ENCODE measurements around the gene MMP13. TPM values are rescaled to one million over a fixed set of nuclear protein-coding genes. Genes with fewer than 3 reads are reported as not detected.
"Not testable (repeated sequence)": the region's sequence is repeated elsewhere in the genome, so short reads cannot be mapped to it uniquely, and the experiment has no call there.

MMP13 gene
- 0.17 TPM in 1 of 2 replicates, not detected in the other for total RNA-seq (2014; rRNA removed; shearing (Covaris generic))

DNA sequence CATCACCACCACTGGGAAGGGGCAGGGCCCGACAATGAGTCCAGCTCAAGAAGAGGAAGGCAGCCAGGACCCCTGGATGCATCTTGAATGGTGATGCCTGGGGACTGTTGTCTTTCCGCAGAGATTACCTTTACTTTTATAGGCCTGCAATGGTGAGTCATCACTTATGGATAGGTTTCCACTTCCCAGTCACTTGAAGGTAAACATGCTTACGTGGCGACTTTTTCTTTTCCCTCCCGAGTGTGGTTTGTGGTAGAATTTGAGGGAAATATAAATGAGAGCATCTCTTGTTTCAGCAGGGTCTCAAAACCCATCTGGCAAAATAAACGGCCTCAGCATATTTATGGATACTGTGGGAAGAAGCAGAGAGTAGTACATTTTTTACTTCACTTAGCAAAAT is at the start of gene MMP13:
Gene MMP13 (minus strand): TSS at position 109 of the 400 bp plus-strand sequence. CDS start 27 bp downstream, at position 82.
- peak; percentile 55 for DNase-seq (ENCODE audit: low read depth)

DNA sequence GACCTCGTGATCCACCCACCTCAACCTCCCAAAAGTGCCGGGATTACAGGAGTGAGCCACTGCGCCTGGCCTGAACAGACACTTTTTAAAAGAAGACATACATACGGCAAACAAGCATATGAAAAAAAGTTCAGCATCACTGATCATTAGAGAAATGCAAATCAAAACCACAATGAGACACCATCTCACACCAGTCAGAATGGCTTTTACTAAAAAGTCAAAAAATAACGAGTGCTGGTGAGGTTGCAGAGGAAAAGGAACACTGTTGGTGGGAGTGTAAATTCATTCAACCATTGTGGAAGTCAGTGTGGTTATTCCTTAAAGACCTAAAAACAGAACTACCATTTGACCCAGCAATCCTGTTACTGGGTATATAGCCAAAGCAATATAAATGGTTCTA is 48.7 kb upstream of the MMP13 start:
- DNase-seq (ENCODE audit: low read depth), result not testable (repeated sequence)

DNA sequence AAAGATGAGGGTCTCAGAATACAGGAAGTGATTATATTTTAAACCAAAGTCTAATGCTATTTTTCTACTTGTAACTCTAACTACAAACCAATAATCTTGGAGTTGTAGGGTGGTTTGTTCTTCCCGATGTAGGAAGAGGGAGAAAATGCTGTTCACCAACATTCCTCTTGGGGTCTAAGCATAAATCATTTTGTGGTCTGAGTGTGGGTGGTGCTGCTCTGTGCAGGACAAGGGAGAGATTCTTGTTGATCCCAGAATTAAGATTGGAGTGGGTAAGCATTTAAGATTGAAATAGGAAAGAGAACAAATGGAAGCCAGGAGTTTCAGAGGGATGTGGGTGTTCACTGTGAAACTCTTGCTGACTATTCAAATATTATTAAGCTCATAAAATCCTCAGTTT is 38.6 kb upstream of the MMP13 start:
- DNase-seq (ENCODE audit: low read depth), result no peak

DNA sequence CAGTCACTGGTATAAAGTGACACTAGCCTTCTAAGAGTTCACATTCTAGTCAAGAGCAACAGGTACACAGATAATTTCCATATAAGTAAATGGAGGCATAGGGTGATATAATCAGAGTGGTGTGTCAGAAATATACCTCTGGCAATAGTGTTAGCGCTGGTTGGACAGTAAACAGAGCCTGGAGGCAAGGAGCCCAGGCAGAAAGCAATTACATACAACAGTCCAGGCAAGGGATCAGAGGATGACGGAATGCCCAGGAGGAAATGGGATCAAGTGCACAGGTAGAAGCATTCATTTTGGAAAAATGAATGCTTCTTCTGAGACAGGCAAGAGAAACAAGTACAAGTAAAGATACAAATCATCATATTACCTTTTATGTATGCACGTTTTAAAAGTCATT is 36.2 kb upstream of the MMP13 start:
- no peak for DNase-seq (ENCODE audit: low read depth)

DNA sequence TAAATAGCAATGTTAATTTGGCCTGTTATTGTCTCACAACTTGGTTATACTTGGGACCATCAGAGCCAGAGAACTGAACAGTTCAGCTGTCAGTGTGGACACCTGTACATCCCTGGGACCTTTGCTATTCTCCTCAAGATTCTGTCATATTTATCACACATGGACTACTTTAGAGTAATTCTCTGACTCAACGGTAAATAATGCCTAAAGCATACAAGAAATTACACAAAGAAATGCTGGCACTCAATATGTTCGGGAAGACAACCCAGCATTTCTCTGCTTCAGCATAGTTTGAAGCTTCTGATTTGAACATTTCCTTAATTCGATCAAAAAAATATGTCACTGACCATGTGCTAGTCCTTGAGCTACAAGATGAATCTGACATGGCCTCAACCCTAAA is 34.6 kb upstream of the MMP13 start:
- DNase-seq (ENCODE audit: low read depth), result no peak

DNA sequence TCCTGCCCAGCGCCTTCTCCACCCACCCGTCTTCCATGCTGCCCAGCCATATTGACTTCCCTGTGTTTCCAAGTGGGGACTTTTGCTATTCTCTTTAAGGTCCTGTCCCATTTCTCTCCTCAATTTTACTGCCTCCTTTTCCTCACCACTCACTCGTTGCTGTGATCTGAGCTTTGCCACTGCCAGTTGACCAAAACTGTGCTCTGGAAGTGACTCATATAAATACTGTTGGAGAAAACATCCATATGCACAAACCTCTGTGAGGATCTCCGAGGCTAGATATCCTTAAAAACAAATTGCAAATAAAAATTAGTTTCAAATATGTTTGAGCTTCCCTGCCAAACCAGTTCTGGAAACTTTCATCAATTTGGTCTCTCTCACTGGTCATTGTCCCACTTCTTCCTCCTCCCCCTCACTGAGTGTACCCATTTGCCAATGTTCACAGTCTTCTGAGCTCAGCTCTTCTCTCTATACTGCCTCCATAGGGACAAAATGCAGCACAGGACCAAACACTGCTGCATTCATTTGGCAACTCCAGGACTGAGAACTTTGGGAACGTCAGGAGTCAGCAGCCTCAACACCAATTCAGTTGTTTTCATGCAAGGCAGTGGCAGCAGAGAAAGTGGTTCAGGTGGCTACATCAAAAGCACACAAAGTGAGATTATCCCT is 34.0 kb upstream of the MMP13 start:
- peak; percentile 20 for DNase-seq (ENCODE audit: low read depth)

DNA sequence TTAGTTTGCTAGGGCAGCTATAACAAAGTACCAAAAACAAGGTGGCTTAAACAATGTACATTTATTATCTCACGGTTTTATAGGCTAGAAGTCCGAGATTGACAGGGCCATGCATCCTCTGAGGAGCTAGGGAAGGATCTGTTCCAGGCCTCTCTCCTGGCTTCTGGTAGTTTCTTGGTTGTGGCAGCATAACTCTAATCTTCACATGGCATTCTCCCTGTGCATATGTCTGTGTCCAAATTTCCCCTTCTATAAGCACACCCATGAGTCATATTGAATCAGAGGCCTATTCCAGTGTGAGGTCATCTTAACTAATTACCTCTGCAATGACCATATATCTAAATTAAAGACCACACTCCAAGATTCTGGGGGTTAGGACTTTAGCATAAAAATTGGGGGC is 31.3 kb upstream of the MMP13 start:
- peak; percentile 65 for DNase-seq (ENCODE audit: low read depth)

DNA sequence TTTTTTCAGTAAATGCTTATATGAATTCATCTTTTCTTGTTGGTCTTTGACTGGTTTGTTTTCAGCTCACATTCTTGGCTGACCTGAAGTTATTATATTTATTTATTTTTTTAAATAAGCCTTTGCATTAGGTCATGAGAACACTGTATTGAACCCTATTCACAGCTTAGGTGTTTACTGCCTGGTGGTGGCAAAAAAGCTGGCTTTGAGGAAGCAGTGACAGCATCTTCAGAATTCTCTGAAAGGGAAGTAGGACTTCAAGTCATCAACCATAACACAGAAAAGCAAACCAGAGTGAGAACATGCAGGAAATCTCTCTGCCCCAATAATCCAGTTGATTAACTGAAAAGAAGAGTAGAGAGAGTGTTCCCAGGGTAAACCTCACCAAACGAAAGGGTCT is 30.3 kb upstream of the MMP13 start:
- DNase-seq (ENCODE audit: low read depth), result no peak

DNA sequence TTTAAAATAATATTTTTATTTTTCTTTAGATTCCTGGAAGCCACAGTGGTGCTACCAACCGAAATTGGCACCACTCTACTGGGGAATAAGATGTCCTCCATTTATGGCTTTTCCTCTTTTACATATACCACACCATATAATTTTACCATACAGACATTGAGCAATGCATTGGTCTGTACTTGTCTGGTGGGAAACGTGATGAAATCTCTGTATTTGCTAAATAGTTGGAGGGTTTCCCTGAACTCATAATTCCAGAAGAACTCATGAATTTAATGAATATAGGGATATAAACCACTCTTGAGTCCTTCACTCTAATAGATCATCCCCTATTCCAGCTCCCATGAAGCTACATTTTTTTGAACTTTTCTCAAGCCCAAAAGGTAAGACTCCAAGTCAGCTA is 28.0 kb upstream of the MMP13 start:
- no peak for DNase-seq (ENCODE audit: low read depth)

DNA sequence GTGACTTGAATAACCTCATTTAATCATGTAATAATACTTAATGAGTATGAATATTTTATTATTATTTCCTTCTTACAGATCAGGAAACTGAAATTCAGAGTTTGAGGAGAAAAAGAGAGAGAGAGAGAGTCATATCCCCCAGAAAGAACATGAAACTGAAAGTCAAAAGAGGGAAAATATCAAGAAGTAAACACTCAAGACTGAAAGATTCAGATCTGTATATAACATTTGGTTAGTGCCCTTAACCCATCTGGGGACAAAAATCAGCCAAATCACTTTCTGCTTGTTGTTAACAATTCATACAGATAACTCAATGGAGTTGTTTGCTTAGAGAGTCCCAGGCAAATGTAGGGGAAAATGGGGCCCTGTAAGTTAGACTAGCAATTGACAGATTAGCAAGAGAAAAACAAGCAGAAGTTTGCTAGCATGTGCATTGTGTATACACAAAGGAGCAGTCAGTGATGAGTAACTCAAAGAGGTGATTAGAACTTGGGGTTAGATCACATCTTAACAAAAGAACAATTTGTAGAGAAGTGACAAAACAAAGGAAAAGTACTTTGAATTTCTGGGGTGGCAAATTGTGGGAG is 25.9 kb upstream of the MMP13 start:
- DNase-seq (ENCODE audit: low read depth), result no peak

DNA sequence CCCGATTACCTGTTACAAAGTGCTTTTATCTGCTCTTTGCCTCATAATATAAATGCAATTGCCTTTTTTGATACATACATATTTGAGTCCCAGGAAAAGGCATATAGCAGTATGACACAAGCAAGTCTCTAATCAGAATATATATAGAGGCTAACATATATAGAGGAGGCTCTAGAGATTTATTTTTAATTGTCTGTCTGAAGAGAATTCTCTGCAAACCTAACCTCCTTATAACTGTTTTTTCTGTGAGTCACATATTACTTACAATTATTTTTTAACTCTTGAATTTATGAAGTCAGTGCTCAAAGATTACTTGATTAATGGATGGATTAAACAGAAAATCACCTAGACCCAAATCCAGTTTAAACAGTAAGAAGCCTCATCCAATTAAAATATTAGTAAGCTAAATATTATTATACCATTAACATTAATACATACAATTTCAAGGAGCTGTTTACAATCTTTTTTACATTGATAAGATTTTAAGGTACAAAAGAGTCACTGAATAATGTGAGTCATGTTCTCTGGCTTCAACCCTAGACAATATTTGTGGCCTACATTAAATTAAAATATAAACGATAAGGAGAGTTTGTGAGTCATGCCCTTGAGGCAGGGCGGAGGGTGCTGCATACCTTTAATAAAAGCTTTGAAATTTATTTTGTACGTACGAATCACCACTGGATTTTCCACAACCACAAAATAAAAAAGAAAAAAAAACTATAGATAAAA is 19.2 kb upstream of the MMP13 start:
- DNase-seq (ENCODE audit: low read depth), result peak; percentile 63

DNA sequence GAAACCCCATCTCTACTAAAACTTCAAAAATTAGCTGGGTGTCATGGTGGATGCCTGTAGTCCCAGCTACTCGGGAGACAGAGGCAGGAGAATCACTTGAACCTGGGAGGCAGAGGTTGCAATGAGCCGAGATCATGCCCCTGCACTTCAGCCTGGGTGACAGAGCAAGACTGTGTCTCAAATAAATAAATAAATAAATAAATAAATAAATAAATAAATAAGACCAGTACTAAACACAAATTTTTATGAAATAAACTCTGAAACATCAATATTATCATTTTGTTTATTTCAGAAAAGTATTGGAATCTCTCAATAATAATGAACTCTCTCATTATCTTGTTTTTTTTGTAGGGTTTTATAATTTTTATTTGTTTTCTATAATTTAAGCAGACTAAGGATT is 18.2 kb upstream of the MMP13 start:
- DNase-seq (ENCODE audit: low read depth), result not testable (repeated sequence)

DNA sequence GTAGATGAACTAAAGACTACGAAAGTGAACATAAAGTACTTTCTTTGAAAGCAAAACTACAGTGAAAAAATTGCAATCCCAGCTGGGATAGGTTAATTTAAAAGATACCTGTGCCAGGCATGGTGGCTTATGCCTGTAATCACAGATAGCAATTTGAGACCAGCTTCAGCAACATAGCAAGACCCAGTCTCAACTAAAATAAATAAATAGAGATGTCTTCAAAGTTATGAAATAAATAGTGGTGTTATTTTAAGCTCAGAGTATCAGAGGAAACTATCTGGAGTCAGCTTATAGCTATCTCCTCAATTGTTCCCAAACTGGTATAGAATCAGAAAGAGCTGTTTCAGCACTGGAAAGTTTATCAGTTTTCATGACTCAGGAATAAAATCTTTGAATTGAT is 17.3 kb upstream of the MMP13 start:
- DNase-seq (ENCODE audit: low read depth), result no peak

DNA sequence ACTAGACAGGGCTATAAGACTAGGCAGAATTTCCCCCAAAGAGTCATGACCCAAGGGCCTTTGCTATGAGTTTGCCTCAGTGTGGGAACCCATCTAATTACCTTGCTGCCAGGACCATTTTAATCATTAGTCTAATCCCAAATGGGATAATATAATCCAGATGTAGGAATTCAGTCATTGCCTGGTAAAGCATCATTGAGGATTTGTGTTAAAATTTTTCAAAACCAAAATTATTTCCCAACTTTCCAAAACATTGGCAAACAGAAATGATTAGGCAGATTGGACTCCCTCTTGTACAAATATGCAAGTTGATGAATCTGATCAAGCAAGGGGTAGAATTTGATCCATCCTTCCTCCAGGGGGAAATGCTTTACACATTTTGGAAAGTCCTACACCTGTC is 16.2 kb upstream of the MMP13 start:
- DNase-seq (ENCODE audit: low read depth), result no peak

DNA sequence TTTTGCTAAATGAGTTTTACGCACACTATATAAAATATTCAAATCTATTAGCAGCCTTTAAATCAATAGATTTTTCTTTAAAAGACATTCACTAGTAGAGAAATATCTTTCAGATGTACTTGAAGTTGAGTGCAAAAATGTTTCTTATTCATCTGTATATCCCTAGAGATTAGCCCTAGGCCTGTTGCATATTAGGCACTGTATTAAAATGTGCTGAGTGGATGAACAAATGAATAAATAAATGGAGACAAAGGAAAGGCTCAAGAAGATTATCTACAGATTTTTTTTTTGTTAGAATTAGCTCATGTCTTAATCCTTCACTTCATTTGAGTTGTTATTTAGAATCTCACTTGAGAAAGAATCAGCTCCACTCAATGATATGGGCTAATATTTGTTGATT is 12.0 kb upstream of the MMP13 start:
- DNase-seq (ENCODE audit: low read depth), result no peak

DNA sequence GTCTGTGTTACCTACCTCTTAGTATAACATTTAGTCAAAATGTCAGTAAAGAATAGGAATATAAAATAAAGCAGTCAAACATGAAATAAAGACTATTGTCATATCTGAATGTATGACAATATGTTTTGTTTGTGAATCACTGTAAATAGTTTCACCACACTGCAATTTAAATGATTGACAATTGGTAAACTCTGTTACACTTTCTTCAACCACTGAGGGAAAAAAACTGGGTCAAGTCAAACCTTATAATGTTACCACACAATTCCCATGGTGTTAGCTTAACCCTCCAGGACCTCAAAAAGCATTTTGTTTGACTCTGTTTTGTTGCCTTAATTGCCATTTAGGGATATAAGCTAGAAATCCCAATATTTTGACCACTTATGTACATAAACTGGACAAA is 10.5 kb upstream of the MMP13 start:
- DNase-seq (ENCODE audit: low read depth), result no peak

DNA sequence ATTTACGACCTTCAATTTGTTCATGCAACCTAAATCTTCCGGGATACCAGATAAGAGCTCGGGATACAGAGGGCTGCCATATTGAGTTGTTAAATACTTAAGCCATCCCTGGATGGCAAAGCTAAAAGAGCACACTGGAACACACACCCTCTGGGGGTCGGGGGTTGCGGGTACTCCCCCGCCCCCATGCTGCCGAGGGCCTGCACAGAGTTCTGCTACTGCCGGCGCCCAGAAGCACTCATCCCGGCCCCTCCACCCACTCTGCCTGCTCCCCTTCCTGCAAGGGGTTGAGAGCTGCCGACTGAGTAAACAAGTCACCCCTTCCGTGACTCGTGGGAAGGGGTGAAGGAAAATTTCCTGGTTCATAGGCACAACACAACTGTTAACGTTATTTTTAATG is 9.3 kb upstream of the MMP13 start:
- no peak for DNase-seq (ENCODE audit: low read depth)

DNA sequence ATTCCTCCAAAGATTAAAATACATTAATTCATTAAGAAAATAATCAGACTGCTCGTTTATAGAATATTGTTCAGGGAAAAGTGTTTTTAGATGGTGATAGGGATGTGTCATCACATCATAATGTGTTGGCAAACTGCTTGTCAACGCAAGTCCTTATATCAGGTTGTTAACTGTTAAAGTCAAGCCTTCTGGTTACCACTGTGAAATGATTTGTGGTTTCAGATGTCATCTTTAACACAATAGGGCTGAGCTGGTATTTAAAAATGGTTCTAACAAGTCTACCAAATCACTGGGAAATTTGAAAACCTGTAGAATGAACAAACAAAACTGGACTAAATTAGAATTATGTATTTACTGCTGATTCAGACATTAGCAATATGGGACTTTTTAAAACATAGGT is 2.4 kb upstream of the MMP13 start:
- peak; percentile 24 for DNase-seq (ENCODE audit: low read depth)

DNA sequence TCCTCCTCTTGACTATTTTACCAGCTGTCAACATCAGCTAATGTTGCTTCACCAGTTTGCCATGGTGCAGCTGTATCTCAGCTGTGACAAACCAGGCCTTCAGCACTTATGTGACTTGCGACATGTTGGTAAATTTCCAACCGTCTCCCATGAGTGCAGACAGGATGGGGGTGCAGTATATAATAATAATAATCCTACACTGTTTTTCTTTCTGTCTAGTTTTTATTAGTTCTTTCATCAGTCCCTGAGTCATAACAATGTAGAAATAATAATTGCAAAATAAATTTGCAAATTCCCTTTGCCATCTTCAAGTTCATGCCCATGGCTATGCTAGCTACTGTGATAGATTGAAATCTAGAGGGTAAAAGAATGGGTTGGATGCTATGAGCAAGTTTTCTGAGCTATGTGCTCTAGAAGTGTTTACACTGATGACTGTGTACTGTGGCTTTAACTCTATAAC is 4.9 kb downstream of the MMP13 start:
- DNase-seq (ENCODE audit: low read depth), result no peak

DNA sequence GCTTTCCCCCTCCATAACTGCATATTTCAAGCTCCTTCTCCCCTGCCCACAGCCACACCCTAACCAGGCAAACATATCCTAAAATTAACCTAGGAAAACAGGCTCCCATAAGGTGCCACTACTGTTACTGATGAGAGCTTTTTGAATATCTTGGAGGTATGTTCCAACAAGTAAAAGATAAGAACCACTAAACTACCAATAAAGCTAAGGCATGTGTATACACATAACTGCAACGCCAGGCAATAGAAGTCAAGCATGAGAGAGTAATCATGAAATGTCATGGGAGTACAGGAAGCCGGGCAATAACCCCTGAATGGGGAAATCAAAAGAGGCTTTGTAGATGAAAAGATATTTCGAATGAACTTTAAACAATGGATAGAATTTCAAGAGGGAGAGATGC is 9.3 kb downstream of the MMP13 start:
- DNase-seq (ENCODE audit: low read depth), result no peak

DNA sequence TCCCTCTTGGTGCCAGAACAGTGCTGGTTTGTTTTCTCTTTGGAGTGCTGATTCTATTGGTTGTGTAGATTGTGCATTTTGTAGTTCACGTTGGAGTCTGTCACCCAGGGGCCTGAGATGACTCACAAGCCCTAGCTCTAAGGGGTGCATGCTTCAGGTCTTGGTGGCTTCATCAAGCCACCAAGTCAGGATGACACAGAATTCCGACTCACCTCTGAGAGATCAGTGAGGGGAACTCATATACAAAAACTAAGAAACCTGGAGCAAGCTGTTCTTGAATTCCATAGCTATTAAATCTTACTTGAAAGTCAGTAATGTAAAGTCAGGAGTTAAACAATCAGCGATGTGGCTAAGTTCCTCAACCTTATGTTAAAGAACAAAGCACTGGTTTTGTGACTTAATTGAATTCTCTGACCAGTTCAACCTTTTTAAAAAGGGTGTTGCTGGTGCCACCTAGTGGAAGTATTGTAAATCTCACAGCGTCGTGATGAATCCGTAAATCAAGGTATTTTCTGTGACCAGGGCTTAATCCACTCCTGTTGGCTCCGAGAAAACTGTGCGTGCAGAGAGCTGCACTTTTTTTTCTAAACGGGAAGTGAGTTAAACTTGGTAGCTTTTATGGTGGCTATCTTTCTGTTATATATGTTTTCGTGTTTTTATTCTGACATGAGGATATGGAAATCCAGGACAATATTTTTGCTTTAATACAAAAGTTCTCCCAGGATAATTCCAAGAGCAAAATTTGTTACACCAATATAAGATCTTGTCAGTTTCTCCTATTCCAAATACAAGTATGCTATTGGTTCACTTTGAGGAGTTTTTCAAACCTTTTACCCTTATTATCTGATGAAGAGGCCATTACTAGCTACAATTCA is 14.6 kb downstream of the MMP13 start:
- DNase-seq (ENCODE audit: low read depth), result peak; percentile 57

DNA sequence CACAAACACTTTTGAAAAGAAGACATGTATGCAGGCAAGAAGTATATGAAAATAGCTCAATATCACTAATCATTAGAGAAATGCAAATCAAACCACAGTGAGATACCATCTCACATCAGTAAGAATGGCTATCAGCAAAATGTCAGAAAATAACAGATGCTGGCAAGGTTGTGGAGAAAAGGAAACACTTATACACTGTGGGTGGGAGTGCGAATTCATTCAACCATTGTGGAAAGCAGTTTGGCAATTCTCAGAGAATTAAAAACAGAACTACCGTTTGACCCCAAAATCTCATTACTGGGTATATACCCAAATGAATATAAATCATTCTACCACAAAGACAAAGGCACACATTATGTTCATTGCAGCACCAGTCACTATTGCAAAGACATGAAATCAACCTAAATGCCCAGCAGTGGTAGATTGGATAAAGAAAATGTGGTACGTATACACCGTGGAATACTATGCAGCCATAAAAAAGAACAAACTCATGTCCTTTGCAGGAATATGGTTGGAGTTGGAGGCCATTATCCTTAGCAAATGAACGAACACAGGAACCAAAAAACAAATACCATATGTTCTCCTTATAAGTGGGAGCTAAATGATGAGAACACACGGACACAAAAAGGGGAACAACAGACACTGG is 18.5 kb downstream of the MMP13 start:
- DNase-seq (ENCODE audit: low read depth), result no peak
